ENCODE measurements around the gene COBL.

DNA sequence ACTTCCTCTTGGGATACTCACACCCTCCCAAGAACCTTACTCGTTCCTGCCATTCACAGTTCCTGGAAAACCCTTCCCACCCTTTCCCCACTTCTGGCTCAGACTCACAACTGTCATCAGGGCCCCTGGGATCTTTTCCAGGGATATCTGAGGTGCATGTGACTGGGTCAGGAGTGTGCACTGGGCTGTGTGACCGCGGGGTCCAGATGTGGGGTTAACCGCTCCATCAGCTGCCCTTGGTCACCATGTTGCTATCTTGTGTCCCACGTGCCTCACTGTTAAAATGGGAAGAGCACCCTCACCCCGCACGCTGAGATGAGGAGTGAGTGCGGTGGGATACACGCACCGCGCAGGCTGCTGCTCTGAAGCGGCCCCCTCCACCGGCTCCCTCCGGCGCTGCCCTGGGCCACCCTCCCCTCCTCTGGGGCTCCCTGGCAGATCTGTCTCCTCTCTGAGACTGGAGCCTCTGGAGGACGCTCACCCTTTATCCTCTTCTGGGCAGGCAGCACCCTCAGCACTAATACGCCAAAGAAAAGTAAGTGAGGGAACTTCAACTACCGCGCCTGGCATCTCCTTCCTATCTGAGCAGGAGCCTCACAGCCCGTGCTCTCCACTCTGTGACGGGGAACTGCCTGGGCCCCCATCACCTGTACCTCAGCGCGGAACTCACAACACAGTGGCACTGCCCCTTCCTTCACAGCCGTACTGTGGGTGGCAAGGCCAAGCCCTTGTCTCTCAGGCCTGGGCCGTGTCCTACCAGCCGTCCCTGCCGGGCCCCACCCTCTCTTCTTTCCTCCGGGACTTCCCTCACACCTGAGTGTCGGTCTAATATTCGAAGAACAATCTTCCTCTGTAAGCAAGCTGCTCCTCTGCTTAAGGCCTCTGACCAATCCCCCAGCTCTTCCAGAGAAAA lies 15.6 kb downstream of the COBL start:
- no peak for TF ChIP-seq BHLHE40 (IDR thresholded peaks at IDR 0.05; ENCODE audit: borderline replicate concordance)
- no peak for TF ChIP-seq L3MBTL2 (conservative IDR thresholded peaks at IDR 0.05)
- no peak for TF ChIP-seq TARDBP (IDR thresholded peaks at IDR 0.05)
